Body of pancreas (tissue), 4 donors: ENCODE results near the gene CSRNP2. TPM values are rescaled to one million over a fixed set of nuclear protein-coding genes. Genes with fewer than 3 reads are reported as not detected.

Source experiments
- ATAC-seq: fragments of 150-250 bp; one replicate; pipeline ENCODE4 v1.9.1; 2016
- DNase-seq, 4 donors: peaks; one replicate each; pipeline ENCODE4 v3.0.0-alpha.2; 2019
- H3K27ac ChIP-seq, 4 donors: fragments of 200-600 bp; sonication (generic); 1 replicate in 3 of 4; 2 replicates in 1 of 4; pipeline versions ENCODE4 v1.5.1 to v1.6.1; 2016 to 2019; ENCODE audit warnings: mild to moderate bottlenecking in 1 of 4, mixed read lengths in 1 of 4, moderate library complexity in 1 of 4
- H3K27me3 ChIP-seq, 2 donors: fragments of 200-600 bp; sonication (generic); one replicate each; pipeline ENCODE4 v1.6.0; 2016; ENCODE audit warnings: mild to moderate bottlenecking in 1 of 2
- H3K36me3 ChIP-seq, 2 donors: fragments of 200-600 bp; sonication (generic); replicated peaks in 1 of 2; 2 replicates each; pipeline ENCODE4 v1.5.1; 2016; ENCODE audit warnings: low read depth in 2 of 2; ENCODE audit not compliant: insufficient read depth in 1 of 2
- H3K4me1 ChIP-seq: fragments of 200-600 bp; sonication (generic); one replicate; pipeline ENCODE4 v1.6.0; 2016
- H3K4me3 ChIP-seq, 2 donors: fragments of 200-600 bp; sonication (generic); 1 replicate in 1 of 2; 2 replicates in 1 of 2; pipeline ENCODE4 v1.5.1; 2016 to 2019
- H3K9me3 ChIP-seq, 3 donors: fragments of 200-600 bp; sonication (generic); 1 replicate in 2 of 3; 2 replicates in 1 of 3; pipeline ENCODE4 v1.5.1; 2016
- CTCF ChIP-seq, 7 experiments: fragments of 450-650 bp in 4 of 7; fragments of 200-600 bp in 3 of 7; sonication (generic) in 3 of 7; IDR thresholded peaks; one replicate each; pipeline ENCODE4 v1.5.1; 2016 to 2019; ENCODE audit warnings: antibody characterized with exemption in 7 of 7
- POLR2A ChIP-seq, 3 donors: fragments of 450-650 bp; IDR thresholded peaks; one replicate each; pipeline ENCODE4 v1.6.1; 2016; ENCODE audit warnings: antibody characterized with exemption in 3 of 3, mild to moderate bottlenecking in 2 of 3
- WGBS, 2 donors: methylation state at CpG; one replicate each; pipeline ENCODE4 v1.1.5; 2017; 5-methylcytosine and 5-hydroxymethylcytosine counted together
- intact Hi-C: fragments of 100-400 bp; cut with DNase I; formaldehyde crosslinking; loops from one replicate; pipeline ENCODE4 v1.15.1; 2023
- total RNA-seq, 2 donors: library from RNA; depleted of rRNA; stranded (reverse); fragments of >200 nt; gene quantifications; one replicate each; pipeline ENCODE4 v1.1.0, GENCODE V29; 2016

The CSRNP2 gene
- total RNA-seq, 2 donors from 2014 or later = 20.8 to 25.4 TPM

DNA sequence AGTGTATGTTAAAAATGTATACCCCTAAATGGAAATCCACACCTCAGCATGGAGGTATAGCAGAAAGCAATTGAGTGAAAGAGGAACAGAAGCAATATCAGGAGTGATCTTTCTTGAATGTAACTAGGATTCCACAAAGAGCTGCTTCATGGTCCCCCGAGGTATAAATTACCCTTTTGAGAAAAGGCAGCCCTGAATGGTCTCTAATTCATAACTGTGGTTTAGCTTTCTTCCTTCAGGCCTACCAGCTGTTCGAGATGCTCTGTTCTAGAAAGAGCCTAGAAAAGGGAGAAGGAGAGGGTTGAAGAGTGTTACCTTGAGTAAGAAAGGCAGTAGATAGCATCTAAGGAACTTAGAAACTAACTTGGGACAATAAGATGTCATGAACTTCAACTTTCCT is 42.9 kb upstream of the CSRNP2 start:
- Histone ChIP-seq H3K9me3 (no peaks in the 10 kb centered on the region), H3K36me3 (no peaks in the 10 kb centered on the region), H3K27ac (no peak overlapping the region), H3K4me3 (no peak overlapping the region), H3K4me1 (no peaks in the 10 kb centered on the region), H3K27me3 (no peaks in the 10 kb centered on the region)
- TF ChIP-seq POLR2A (IDR thresholded peaks at IDR 0.05) (no peak), CTCF (IDR thresholded peaks at IDR 0.05) (no peak)
- ATAC-seq (no peak), DNase-seq (no peak)
- WGBS, 2 donors = 87% methylated on average over 2 of the region's 2 CpGs
- intact Hi-C loops = no loop called here

DNA sequence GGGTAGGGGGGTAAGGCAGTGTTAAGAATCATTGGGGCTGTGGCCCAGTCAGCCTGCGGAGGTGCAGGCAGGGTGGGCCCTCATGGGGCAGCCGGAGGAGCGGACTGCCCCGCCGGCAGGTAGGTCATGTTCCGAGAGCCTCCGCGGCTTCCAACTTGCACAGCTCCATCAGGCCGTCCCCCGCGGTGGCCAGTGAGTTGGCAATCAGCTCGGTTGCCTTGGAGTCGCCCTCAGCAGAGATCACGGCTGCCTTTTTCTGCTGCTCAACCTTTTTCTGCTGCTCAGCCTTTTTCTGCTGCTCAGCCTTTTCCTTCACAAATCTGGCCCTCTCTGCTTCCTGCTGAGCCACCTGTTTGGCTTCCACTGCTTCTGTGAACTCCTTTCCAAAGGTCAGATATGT is 41.1 kb upstream of the CSRNP2 start:
- DNase-seq = peak in 1 of 4 donors; percentile 8
- H3K9me3 ChIP-seq = no peaks in the 10 kb centered on the region
- no peak for TF ChIP-seq POLR2A (IDR thresholded peaks at IDR 0.05)
- TF ChIP-seq CTCF (IDR thresholded peaks at IDR 0.05) = no peak
- WGBS, 2 donors = 96 to 98% methylated on average over 12 to 14 of the region's 14 CpGs
- intact Hi-C loops = no loop called here
- H3K27ac ChIP-seq = no peak overlapping the region
- no peak overlapping the region for H3K4me3 ChIP-seq
- no peaks in the 10 kb centered on the region for H3K27me3 ChIP-seq
- no peak for ATAC-seq
- no peaks in the 10 kb centered on the region for H3K4me1 ChIP-seq
- no peaks in the 10 kb centered on the region for H3K36me3 ChIP-seq

DNA sequence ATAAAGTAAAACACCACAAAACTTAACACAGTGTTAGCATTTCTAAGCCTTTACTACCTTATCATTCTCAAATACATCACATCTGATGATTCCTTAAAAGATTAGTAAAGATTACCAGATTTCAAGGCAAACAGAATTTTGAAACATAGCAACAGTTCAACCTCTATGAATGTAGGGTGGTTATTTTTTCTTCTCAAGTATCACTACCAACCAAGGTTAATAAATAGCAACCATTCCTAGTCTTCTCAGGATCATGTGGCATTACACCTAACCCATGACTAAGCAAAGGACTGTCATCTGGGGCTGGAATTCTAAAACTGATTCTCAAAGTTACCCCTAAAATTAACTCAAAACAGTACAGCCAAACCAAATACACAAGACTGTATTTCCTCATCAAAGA is 39.4 kb upstream of the CSRNP2 start:
- TF ChIP-seq POLR2A (IDR thresholded peaks at IDR 0.05) = no peak
- no peak for TF ChIP-seq CTCF (IDR thresholded peaks at IDR 0.05)
- ATAC-seq (no peak), DNase-seq (no peak)
- no peaks in the 10 kb centered on the region for H3K9me3 ChIP-seq
- H3K27me3 ChIP-seq = no peaks in the 10 kb centered on the region
- H3K4me3 ChIP-seq = no peak overlapping the region
- H3K36me3 ChIP-seq = no peaks in the 10 kb centered on the region
- intact Hi-C loops = no loop called here
- no peak overlapping the region for H3K27ac ChIP-seq
- no peaks in the 10 kb centered on the region for H3K4me1 ChIP-seq

DNA sequence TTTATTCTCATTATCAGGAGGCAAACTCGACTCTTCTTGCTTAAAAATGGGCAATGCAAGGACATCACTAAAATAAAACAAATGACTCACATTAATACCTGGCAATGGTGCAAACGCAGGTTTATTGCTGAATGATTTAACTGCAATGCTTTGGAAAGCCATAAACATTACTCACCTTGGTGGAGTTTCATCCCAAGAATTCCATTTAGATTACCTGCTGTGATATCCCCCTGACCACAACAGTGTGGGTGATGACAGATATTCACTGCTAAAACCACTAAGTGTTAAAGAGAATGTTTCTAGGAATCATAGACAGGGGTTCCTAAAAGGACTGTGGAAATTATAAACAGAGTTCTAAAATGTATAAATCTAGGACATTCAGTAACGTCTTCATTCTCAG is 35.3 kb upstream of the CSRNP2 start:
- Histone ChIP-seq H3K27me3 (no peaks in the 10 kb centered on the region), H3K27ac (no peak overlapping the region), H3K4me3 (no peak overlapping the region), H3K9me3 (no peaks in the 10 kb centered on the region), H3K4me1 (no peaks in the 10 kb centered on the region), H3K36me3 (peaks cover 0 to 3% of the 10 kb centered on the region in 2 donors)
- no peak for ATAC-seq
- TF ChIP-seq POLR2A (IDR thresholded peaks at IDR 0.05) = no peak
- intact Hi-C loops = no loop called here
- DNase-seq = no peak
- WGBS, 2 donors = 66 to 71% methylated on average over 3 of the region's 3 CpGs

GRCh38 chr12:51115533-51115932 is 32.1 kb upstream of the CSRNP2 start:
- H3K9me3 ChIP-seq = no peaks in the 10 kb centered on the region
- ATAC-seq (no peak), DNase-seq (no peak)
- no peak overlapping the region for H3K27ac ChIP-seq
- no peak overlapping the region for H3K4me3 ChIP-seq
- H3K4me1 ChIP-seq = no peaks in the 10 kb centered on the region
- H3K27me3 ChIP-seq = no peaks in the 10 kb centered on the region
- intact Hi-C loops = no loop called here
- H3K36me3 ChIP-seq = peaks cover 0 to 5% of the 10 kb centered on the region in 2 donors
- TF ChIP-seq CTCF (IDR thresholded peaks at IDR 0.05) (no peak), POLR2A (IDR thresholded peaks at IDR 0.05) (no peak)
